Esophagus muscularis mucosa (tissue), 4 donors: ENCODE measurements around the gene FXYD5. TPM values are rescaled to one million over a fixed set of nuclear protein-coding genes. Genes with fewer than 3 reads are reported as not detected.

ENCODE experiments used
- DNase-seq: peaks from one replicate; pipeline ENCODE4 v3.0.0-alpha.2; 2017; ENCODE audit errors: extremely low spot score
- H3K27ac ChIP-seq, 4 donors: fragments of 200-600 bp; sonication (generic); replicated peaks in 1 of 4; 1 replicate in 3 of 4; 2 replicates in 1 of 4; pipeline ENCODE4 v1.5.1; 2016 to 2019; ENCODE audit warnings: mild to moderate bottlenecking in 1 of 4
- H3K27me3 ChIP-seq, 4 donors: fragments of 200-600 bp; sonication (generic); one replicate each; pipeline versions ENCODE4 v1.5.1 to v1.6.0; 2016 to 2019
- H3K36me3 ChIP-seq, 4 donors: fragments of 200-600 bp; sonication (generic); one replicate each; pipeline ENCODE4 v1.5.1; 2016 to 2019
- H3K4me1 ChIP-seq, 4 donors: fragments of 200-600 bp; sonication (generic); one replicate each; pipeline ENCODE4 v1.5.1; 2016 to 2019
- H3K4me3 ChIP-seq, 4 donors: fragments of 200-600 bp; sonication (generic); 1 replicate in 2 of 4; 2 replicates in 2 of 4; pipeline ENCODE4 v1.5.1; 2016 to 2019; ENCODE audit warnings: mild to moderate bottlenecking in 4 of 4, moderate library complexity in 1 of 4
- H3K9me3 ChIP-seq, 4 donors: fragments of 200-600 bp; sonication (generic); 1 replicate in 3 of 4; 2 replicates in 1 of 4; pipeline ENCODE4 v1.5.1; 2016 to 2019
- CTCF ChIP-seq, 3 experiments: fragments of 200-600 bp in 2 of 3; fragments of 450-650 bp in 1 of 3; sonication (generic) in 2 of 3; IDR thresholded peaks; one replicate each; pipeline ENCODE4 v1.5.1; 2017 to 2019; ENCODE audit warnings: antibody characterized with exemption in 3 of 3, mild to moderate bottlenecking in 2 of 3, moderate library complexity in 1 of 3
- EP300 ChIP-seq: sonication (generic); formaldehyde crosslinking; IDR thresholded peaks from one replicate; pipeline ENCODE4 v1.6.1; 2017; ENCODE audit warnings: antibody characterized with exemption
- POLR2A ChIP-seq: fragments of 450-650 bp; IDR thresholded peaks from one replicate; pipeline ENCODE4 v1.6.1; 2017; ENCODE audit warnings: antibody characterized with exemption, moderate library complexity, mild to moderate bottlenecking, low read depth
- POLR2AphosphoS5 ChIP-seq, 2 donors: sonication (generic); formaldehyde crosslinking; IDR thresholded peaks; one replicate each; pipeline ENCODE4 v1.6.1; 2017; ENCODE audit warnings: antibody characterized with exemption in 2 of 2
- WGBS: methylation state at CpG from one replicate; pipeline ENCODE4 v1.1.5; 2018; 5-methylcytosine and 5-hydroxymethylcytosine counted together
- intact Hi-C: fragments of 100-400 bp; cut with DNase I; formaldehyde crosslinking; loops from one replicate; pipeline ENCODE4 v1.15.1; 2023
- total RNA-seq, 4 donors: library from RNA; depleted of rRNA; stranded (reverse); fragments of >200 nt; gene quantifications; one replicate each; pipeline versions ENCODE4 v1.1.0 to v1.2.1, GENCODE V29; 2016

FXYD5 gene
- total RNA-seq, 4 donors from 2014 or later, result 26.6 to 49.3 (median 43.0) TPM

GRCh38 chr19:35136231-35136630 is 18.3 kb upstream of the FXYD5 start:
- H3K4me1 ChIP-seq, result peaks cover 30 to 62% (median 46%) of the 10 kb centered on the region in 4 donors
- no peak overlapping the region for H3K4me3 ChIP-seq
- WGBS, result 71% methylated on average over 11 of the region's 11 CpGs
- H3K36me3 ChIP-seq, result no peaks in the 10 kb centered on the region
- intact Hi-C loops, result no loop called here
- no peak for TF ChIP-seq EP300
- TF ChIP-seq CTCF (IDR thresholded peaks at IDR 0.05), result no peak
- no peak for TF ChIP-seq POLR2AphosphoS5 (IDR thresholded peaks at IDR 0.05)
- no peak for TF ChIP-seq POLR2A
- no peak for DNase-seq
- peaks cover 0 to 34% (median 4%) of the 10 kb centered on the region in 4 donors for H3K27me3 ChIP-seq
- H3K27ac ChIP-seq, result peak overlapping the region; percentile 66 to 87 (median 75)
- H3K9me3 ChIP-seq, result no peaks in the 10 kb centered on the region

- H3K36me3 ChIP-seq, result no peaks in the 10 kb centered on the region
Measured at GRCh38 chr19:35136977-35137702, 17.4 kb upstream of the FXYD5 start.

GRCh38 chr19:35138305-35138892 is 16.1 kb upstream of the FXYD5 start, which contains the start of gene FXYD1:
TSS of gene FXYD1 (plus strand) at chr19:35138824. CDS start at chr19:35140080, 1,256 bp downstream.
- DNase-seq, result no peak
- 23% methylated on average over 10 of the region's 18 CpGs for WGBS
- Histone ChIP-seq H3K27ac (peak within 1 kb of the TSS; percentile 82 to 87 (median 85)), H3K9me3 (peaks cover 0 to 4% (median 0%) of the 10 kb centered on the region in 4 donors), H3K36me3 (no peaks in the 10 kb centered on the region), H3K4me1 (peaks cover 37 to 83% (median 67%) of the 10 kb centered on the region in 4 donors), H3K4me3 (peak within 1 kb of the TSS; percentile 43 to 62 (median 51)), H3K27me3 (peaks cover 0 to 54% (median 15%) of the 10 kb centered on the region in 4 donors)
- TF ChIP-seq POLR2A, result no peak
- no peak for TF ChIP-seq CTCF (IDR thresholded peaks at IDR 0.05)
- TF ChIP-seq EP300, result no peak
- no peak for TF ChIP-seq POLR2AphosphoS5 (IDR thresholded peaks at IDR 0.05)
- intact Hi-C loops, result no loop called here

More at GRCh38 chr19:35136977-35137702, 17.4 kb upstream of the FXYD5 start:
- WGBS, result 67% methylated on average over 8 of the region's 9 CpGs
- intact Hi-C loops, result no loop called here
- Histone ChIP-seq H3K4me3 (no peak overlapping the region), H3K9me3 (peaks cover 0 to 4% (median 0%) of the 10 kb centered on the region in 4 donors), H3K27ac (peak overlapping the region; percentile 66 to 87 (median 84)), H3K4me1 (peaks cover 37 to 71% (median 55%) of the 10 kb centered on the region in 4 donors), H3K27me3 (peaks cover 0 to 42% (median 5%) of the 10 kb centered on the region in 4 donors)
- no peak for DNase-seq
- no peak for TF ChIP-seq POLR2A
- TF ChIP-seq CTCF (IDR thresholded peaks at IDR 0.05), result no peak
- no peak for TF ChIP-seq POLR2AphosphoS5 (IDR thresholded peaks at IDR 0.05)
- no peak for TF ChIP-seq EP300

- WGBS, result 50% methylated on average over 12 of the region's 12 CpGs
- Histone ChIP-seq H3K36me3 (no peaks in the 10 kb centered on the region), H3K27ac (peak overlapping the region; percentile 82 to 87 (median 85)), H3K27me3 (peaks cover 0 to 66% (median 16%) of the 10 kb centered on the region in 4 donors), H3K4me1 (peaks cover 32 to 78% (median 64%) of the 10 kb centered on the region in 4 donors), H3K4me3 (peak overlapping the region; percentile 43 to 62 (median 51)), H3K9me3 (peaks cover 0 to 4% (median 0%) of the 10 kb centered on the region in 4 donors)
- intact Hi-C loops, result loop anchor here (5.0 kb wide), 2 partner anchors 73 to 127 kb away; partner anchors contain the start of gene USF2
- no peak for TF ChIP-seq EP300
- TF ChIP-seq POLR2AphosphoS5 (IDR thresholded peaks at IDR 0.05), result no peak
- no peak for TF ChIP-seq POLR2A
- no peak for TF ChIP-seq CTCF (IDR thresholded peaks at IDR 0.05)
- no peak for DNase-seq
Measured at GRCh38 chr19:35140207-35140961, 14.2 kb upstream of the FXYD5 start.
